GM19463 (cell line): ENCODE results near the gene SPSB2.
"Not testable (repeated sequence)": the region's sequence is repeated elsewhere in the genome, so short reads cannot be mapped to it uniquely, and the experiment has no call there.

Source experiments
- ATAC-seq: cut with Tn5 transposase; IDR thresholded peaks from one replicate; pipeline ENCODE4 v1.9.1; 2021; ENCODE audit warnings: mild to moderate bottlenecking, moderate library complexity; ENCODE audit not compliant: unreplicated experiment

SPSB2 gene

DNA sequence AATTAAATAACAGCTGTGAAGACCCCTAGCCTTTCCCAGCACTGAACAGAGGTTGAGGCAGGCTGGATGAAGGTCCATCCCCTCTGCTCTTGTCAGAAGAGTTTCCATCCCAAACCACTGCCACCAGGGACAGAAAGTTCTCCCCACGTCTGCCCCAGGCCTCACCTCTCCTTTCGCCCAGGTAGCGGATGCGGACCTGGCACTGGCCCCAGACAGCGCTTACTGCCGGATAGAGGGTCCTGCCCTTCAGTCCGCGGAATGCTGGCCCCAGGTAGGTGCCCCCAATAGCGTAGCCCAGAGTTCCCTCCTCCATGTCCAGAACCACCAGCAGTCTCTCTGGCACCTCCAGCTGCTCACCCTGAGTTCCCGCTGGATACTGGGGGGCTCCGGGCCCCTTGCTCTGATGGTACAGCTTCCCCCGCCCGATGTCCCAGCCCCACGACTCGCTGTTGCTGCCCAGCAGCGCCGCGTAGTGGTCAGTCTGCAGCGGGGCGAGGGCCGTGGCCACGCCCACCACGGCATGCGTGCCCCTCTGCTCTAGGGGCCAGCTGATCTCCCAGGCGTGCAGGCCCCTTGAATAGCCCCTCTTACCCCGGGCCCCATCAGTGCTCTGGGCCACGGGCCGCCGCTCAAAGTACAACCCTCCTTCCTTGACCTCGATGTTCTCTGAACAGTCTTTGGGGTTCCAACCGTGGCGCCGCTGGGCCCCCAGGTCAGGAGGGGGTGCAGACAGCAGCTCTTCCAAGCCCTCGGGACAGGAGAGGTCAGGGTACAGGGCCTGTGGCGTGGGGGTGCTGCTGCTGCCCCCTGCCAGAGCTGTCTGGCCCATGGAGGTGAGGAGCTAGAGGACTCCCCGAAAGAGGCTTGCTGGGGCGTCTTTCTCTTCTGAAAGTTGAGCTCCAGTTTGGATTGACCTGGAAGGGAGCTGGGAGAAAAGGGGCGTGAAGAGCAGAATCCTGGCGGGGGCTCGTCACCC lies 742 bp downstream of the SPSB2 start:
- no peak for ATAC-seq

DNA sequence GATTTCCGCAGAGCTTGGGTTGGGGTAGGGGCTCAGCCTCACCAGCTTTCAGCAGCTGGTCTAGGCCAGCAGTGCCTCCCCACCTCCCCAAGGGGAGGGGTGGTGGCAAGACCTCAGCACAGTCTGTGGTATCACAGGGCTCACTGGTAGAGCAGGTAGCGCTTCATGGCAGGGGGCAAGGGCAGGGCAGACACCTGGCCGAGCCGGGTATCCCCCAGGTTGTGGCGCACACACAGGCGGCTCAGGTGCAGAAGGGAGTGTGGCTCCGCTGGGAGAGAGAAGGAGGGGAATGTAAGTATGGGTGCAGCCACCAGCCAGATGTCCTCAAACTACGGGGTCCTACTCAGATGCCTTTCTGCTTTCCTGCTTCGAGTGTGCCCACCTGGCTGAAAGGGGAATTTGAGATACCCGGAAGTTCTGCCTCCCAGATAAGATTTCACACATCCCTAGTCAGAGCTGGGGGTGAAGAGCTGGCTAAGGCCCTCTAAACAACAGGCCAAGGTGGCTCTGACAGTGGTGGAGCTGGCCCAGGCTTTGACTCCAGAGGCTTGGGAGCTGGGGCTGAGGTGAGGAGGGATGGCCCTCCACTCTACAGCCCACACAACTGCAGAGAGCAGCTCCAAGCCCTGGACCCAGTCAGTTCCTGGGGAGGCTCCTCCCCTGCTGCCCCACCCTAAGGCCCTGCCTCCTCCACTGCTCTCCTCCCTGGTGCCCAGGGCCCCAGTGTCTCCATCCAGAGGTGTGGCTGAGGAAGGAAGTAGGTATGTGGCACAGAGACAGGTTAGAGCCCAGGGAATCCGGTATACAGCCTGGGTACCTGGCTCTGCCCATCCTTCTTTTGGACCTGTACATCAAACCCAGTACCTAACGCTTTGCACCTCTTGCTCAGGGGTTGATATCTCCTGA lies 1.8 kb downstream of the SPSB2 start:
- no peak for ATAC-seq

DNA sequence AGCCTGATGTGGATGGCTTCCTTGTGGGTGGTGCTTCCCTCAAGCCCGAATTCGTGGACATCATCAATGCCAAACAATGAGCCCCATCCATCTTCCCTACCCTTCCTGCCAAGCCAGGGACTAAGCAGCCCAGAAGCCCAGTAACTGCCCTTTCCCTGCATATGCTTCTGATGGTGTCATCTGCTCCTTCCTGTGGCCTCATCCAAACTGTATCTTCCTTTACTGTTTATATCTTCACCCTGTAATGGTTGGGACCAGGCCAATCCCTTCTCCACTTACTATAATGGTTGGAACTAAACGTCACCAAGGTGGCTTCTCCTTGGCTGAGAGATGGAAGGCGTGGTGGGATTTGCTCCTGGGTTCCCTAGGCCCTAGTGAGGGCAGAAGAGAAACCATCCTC lies 2.8 kb downstream of the SPSB2 start:
- not testable (repeated sequence) for ATAC-seq

DNA sequence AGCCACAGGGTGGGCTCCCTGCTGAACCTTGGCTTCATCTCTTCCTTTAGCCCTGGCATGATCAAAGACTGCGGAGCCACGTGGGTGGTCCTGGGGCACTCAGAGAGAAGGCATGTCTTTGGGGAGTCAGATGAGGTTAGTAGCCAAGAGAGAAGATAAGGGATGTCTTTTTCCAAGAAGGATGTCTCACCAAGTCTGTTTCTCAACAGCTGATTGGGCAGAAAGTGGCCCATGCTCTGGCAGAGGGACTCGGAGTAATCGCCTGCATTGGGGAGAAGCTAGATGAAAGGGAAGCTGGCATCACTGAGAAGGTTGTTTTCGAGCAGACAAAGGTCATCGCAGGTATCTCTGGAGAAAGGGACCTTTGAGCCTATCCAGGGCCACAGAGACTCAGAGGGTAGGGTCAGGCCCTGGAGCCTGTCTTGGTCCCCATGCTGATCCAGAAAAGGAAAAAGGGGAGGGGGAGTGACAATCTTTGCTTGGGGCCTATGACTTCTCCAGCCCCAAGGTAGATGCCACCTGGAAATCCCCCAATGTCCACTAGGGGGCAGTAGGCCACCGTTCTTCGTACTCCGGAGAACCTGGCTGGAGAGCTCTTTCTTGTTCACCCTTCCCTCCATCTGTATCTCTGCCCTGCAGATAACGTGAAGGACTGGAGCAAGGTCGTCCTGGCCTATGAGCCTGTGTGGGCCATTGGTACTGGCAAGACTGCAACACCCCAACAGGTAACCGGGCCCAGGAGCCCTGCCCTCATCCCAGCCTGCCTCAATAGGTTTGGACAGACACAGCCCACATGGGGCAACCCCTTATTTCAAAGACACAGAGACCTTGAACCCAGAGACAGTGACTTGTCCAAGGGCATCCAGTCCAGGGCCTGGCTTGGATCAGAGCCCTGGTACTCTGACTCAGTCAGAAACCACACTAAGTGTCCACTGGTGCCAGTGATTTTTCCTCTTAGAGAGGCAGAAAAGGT lies 3.8 kb downstream of the SPSB2 start:
- ATAC-seq, result no peak

DNA sequence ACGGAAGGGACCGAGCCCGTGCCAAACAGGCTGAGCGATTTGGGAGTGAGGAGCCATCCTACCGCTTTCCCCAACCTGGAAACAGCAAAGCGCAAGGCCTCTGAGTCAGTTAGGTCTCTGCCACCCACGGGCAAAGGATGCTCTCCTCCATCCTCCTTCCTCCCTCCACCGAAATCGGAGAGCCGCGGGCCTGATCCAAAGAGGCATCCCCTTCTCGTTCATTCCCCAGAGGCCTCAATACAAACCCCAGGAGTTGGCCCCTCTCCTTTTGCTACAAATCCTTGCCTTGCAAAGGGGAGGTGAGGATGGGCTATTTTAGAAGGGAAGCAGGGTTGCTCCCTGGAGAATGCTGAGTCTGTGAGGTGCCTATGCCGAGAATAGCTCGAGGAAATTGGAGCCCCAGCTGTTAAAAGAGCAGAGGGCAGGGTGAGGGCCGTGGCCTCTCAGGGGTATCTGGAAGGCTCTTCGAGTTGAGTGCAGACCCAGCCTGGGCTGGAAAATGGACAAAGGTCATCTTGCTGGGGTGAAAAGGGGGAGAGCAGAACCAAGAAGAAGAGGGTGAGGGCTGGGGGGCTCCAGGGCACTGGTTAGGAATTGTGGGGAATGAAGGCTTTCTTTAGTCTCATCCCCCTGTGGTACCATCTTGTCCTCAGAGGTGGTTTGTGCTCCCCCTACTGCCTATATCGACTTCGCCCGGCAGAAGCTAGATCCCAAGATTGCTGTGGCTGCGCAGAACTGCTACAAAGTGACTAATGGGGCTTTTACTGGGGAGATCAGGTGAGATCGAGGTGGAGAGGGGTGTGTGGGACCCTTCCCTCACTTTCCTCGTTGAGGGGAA lies 4.7 kb downstream of the SPSB2 start:
- no peak for ATAC-seq

DNA sequence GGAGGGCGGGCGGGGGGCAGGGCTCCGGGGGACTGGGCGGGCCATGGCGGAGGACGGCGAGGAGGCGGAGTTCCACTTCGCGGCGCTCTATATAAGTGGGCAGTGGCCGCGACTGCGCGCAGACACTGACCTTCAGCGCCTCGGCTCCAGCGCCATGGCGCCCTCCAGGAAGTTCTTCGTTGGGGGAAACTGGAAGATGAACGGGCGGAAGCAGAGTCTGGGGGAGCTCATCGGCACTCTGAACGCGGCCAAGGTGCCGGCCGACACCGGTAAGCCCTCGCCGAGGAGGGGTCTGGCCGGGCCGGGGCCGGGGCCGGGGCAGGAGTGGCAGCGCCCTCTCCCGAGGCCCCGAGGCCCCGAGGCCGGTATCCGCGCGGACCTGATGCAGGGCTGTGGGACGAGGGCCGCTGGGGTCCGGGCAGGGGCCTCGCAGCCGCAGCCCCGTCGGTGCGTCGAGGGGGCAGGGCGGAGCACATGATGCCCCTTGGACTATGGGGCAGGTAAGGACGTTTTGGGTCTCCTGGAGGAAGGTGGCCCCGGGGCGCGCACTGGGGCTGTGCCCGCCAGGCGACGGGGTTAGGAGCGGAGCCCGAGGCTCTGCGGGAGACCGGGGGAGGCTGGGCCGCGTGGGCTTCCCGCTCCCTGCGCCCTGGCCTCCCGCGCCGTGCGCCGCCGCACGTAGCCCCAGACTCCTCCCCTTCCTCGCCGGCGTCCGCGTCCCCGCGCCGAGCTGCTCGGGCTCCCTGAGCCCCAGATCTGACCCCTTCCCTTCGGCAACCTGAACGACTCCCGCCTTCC lies 5.5 kb downstream of the SPSB2 start, which contains the start of gene TPI1:
Gene TPI1, plus strand, starts transcription at position 119 of the 798 bp plus-strand sequence. Its CDS starts 36 bp downstream, at position 155.
- peak; percentile 68 for ATAC-seq

DNA sequence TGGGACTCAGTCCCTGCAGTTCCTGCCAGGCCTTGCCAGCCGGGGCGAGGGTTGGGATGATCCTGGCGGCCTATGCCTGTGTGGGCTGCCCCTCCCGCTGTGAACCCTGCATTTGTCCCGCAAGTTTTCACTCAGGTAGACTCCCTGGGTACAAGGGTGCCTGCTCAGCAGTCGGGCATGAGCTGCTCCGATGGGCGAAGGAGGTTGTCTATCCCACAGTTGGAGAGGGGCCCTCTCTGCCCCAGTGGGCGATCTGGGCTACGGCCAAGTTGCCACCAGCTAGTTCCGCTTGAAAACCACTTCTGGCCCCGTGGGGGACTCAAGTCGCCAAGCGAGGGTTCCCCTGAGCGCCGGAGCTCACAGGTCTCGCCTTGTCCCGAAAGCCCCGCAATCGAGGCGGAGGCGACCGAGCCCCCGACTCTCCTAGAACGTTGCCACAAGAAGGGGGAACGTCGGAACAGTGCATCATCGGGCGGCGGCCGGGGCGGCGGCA lies 6.1 kb downstream of the SPSB2 start:
- ATAC-seq, result peak; percentile 13

DNA sequence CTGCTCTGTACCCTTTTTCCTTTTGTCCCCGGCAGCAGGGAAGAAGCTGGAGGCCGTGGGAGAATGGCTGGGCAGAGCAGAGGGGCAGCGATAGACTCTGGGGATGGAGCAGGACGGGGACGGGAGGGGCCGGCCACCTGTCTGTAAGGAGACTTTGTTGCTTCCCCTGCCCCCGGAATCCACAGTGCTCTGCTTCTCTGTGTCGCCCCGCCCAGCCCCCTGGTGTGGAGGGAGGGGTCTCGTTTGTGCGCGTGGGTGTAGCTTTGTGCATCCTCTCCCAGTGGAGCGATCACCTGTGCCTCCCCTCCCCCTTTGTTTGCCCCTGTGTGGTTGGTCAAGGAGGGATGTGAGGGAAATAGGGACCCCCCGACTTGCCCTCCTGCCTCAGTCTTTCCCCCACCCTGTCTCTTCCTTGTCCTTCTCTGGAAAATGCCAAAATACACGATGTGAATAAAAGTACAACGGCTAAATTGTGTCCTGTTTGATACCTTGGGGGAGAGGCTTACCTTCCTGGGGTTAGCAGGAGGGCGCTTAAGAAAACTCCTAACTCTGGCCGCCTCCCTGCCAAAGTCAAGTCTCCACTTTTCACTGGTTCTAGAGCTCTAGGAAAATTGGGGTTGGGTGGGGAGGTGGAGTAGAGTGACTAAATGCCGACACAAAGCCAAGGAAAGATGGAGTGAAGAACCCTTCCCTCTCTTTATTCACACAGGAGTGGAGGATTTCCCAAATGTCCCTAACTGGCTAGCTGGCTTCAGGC lies 6.8 kb downstream of the SPSB2 start:
- ATAC-seq, result no peak

DNA sequence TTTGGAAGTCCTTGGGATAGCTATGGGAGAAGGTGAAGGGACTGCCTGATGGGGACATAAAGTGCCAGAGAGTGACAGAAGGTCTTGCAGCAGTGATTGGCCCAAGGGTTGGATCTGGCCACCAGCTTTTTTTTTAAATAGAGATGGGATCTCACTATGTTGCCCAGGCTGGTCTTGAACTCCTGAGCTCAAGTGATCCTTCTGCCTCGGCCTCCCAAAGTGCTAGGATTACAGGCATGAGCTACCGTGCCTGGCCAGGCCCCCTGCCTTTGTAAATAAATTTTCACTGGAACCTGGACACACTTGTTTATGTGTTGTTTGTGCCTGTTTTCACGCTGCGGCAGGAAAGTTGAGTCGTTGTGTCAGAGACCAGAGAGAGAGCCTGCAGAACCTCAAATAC lies 7.8 kb downstream of the SPSB2 start:
- ATAC-seq, result not testable (repeated sequence)

DNA sequence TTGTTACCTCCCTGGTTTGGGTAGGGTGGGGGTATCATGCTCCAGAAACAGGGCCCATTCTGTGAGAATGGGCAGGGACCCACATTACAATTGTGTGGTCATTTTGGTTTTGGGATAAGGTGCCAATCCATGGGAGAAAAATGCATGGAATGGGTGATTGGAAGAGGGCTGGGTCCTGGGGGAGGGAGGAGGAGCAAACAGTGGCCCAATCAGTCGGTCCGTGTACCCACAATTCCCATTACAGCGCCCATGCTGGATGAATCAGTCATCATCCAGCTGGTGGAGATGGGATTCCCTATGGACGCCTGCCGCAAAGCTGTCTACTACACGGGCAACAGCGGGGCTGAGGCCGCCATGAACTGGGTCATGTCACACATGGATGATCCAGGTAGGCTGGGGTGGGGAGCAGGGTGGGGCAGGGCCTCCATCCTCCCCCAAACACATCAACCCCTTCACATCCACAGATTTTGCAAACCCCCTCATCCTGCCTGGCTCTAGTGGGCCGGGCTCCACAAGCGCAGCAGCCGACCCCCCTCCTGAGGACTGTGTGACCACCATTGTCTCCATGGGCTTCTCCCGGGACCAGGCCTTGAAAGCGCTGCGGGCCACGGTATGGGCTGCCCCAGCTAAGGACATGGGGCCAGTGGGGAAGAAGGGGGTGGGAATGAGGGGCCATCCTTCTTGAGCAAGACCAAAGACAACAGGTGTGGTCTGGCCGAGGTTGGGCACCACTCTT lies 9.3 kb downstream of the SPSB2 start:
- ATAC-seq, result no peak

DNA sequence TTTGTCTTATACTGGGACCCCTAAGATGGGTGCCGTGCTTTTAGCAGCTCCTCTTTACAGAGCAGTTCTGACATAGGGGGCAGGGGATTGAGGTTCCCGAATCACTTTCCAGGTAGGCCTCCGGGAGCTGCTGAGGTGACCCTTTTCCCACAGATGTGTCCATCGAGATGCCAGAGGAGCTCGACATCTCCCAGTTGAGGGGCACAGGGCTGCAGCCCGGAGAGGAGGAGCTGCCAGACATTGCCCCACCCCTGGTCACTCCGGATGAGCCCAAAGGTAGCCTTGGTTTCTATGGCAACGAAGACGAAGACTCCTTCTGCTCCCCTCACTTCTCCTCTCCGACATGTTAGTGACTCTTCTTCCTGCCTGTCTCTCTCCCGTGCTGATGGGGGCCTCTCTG lies 10.1 kb downstream of the SPSB2 start:
- no peak for ATAC-seq

DNA sequence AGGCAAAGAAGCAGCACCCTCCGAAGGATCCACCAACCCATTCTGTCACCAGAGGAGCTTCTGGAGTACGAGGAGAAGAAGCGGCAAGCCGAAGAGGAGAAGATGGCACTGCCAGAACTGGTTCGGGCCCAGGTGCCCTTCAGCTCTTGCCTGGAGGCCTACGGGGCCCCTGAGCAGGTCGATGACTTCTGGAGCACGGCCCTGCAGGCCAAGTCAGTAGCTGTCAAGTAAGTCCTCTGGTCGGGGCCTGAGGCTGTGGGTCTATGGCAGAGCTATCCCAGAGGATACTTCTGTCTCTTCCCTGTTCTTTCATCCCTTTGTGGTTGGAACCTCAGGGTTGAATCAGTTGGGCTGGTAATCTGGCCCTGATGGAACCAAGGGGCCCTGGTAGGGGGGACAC lies 11.7 kb downstream of the SPSB2 start:
- ATAC-seq, result no peak

DNA sequence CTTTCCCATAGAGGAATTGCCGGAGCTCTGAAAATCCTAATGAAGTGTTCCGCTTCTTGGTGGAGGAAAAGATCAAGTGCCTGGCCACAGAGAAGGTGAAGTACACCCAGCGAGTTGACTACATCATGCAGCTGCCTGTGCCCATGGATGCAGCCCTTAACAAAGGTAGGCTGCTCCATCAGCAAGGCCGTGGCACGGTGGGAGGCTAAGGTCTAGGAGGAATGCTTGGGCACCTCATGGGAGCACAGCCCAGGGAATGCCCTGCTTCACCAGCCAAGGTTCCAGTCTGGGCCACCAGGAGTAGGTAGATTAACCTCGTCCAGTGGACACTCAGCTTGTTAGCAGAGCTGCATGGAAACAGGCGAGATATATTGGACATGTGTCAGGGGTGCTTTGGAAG lies 12.2 kb downstream of the SPSB2 start:
- no peak for ATAC-seq

DNA sequence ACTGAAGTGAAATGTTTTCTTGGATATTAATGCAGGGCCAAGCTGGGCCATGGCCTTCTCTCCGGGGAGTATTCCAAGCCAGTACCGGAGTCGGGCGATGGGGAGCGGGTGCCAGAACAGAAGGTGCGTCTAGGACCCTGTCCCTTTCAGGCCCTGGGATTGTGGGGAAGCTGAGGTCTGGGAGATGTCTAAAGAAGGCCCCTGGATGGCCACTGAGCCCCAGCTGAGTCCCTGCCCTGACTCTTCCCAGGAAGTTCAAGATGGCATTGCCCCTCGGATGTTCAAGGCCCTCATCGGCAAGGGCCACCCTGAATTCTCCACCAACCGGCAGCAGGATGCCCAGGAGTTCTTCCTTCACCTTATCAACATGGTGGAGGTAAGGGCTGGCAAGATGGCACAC lies 13.0 kb downstream of the SPSB2 start:
- no peak for ATAC-seq

DNA sequence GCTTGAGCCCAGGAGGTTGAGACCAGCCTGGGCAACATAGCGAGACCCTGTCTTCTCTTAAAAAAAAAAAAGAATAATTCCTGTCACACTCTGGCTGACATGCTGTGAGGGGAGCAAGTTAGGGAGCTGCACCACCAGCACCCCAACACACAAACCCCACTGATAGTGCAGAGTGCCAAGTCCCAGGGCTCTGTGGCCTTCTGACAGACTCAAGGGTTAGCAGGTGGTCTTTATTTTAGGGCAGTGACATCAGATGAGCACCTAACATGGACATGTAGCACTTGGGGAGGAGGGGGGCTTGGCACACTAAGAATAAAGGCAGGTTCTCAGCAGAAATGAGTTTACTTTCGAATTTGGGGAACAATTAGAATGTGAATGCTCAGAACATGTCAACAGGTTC lies 14.3 kb downstream of the SPSB2 start:
- ATAC-seq, result no peak

DNA sequence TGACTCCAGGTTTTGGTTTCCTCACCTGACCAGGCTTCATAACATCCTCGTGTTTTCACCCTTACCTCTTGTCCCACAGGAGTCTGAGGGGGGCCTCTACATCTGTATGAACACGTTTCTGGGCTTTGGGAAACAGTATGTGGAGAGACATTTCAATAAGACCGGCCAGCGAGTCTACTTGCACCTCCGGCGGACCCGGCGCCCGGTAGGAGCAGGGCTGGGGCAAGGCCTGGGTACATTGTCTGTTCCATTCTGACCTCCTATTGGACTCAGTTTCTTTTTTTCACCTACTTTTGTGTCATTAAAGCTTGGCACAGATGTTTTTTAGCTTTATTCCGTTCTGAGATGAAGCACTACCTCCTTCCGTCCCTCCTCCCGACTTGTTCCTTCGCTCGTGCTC lies 17.8 kb downstream of the SPSB2 start:
- no peak for ATAC-seq

DNA sequence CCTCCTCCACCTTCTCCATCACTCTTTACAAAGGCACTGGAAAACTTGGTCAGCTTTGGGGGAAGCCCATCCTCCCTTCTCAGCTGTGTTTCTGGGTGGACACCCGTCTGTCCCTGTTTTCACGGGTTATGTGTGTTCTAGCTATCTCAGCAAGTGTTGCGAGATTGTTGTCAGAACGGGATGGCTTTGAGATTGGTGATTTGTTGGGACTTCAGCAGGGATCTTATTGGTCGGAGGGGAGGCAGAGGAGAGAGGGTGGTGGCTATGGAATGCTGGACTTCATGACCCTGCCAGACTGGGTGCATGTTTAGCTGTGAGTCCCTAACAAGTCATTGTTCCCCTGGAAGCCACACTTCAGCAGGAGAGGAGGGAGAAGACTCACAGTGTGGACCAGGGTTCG lies 19.1 kb downstream of the SPSB2 start:
- no peak for ATAC-seq
